Stimulated activated CD8-positive, alpha-beta memory T cell treated with anti-CD3 and anti-CD28 coated beads, Interleukin-12 subunit alpha, Interleukin-12 subunit beta, amount 100 ng/mL, for 1 hour (primary cell): Measurements from ENCODE around the gene ITGB6.
"Not testable (repeated sequence)": the region's sequence is repeated elsewhere in the genome, so short reads cannot be mapped to it uniquely, and the experiment has no call there.

Experiments
- DNase-seq: peaks from one replicate; pipeline ENCODE4 v3.0.0-alpha.2; 2020; ENCODE audit warnings: low read depth

The ITGB6 gene

GRCh38 chr2:160139991-160140390, 60.1 kb downstream of the ITGB6 start:
- DNase-seq = no peak

GRCh38 chr2:160139350-160139749, 60.7 kb downstream of the ITGB6 start:
- no peak for DNase-seq

DNA sequence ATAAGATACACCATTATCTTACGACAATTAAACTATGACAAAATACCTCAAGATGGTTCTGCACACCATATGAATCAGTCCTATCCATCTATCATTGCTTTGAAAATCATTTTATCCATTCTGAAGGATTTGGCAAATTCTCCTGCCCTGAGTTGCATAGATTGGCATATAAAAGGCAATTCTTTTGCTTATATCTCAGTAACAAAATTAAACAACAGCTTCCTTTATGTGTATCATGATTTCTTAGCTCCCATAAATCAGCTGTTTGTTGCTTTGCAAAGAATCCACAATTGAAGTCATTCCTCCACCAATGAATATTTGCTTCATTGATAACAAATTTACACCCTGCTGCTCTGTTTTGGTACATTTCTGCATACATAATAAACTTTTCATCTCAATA, 61.7 kb downstream of the ITGB6 start:
- no peak for DNase-seq

DNA sequence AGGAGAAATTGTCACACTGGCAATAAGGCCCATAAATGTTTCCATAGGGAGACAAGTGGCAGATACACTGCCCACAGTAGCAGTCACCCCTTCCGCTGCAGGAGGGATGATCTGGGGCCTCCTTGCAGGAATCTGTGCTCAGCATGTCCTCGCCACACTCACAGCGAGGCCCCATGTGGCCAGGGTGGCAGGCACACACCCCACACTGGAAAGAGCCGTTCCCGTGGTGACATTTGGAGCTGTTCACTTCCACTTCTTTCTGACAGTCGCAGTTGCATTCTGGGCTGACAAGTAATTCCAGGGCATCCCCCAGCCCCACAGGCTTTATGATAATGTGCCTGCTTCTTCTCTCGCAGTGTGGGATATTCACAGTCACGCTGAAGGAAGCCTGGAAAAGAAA, 62.6 kb downstream of the ITGB6 start:
- DNase-seq = no peak

DNA sequence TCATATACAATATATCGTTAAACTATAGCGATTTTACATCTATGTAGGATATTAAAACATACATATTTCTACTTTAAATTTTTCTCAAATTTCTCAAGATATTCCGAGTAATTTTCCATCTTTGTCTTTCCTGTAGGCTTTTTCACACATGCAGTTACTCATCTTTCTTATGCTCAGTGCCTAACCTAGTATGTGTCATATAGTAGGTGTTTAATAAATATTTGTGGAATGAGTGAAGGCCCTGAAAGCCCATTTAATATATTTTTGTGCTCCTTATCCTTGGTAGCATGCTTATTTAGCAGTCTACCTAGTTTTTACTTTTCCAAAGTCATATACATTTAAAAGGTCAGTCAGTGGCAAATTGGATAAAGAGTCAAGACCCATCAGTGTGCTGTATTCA, 67.3 kb downstream of the ITGB6 start:
- DNase-seq = no peak

GRCh38 chr2:160126756-160127155, 73.3 kb downstream of the ITGB6 start:
- DNase-seq = no peak

GRCh38 chr2:160126315-160126714, 73.8 kb downstream of the ITGB6 start:
- DNase-seq = no peak

GRCh38 chr2:160125828-160126227, 74.2 kb downstream of the ITGB6 start:
- no peak for DNase-seq

GRCh38 chr2:160125366-160125765, 74.7 kb downstream of the ITGB6 start:
- DNase-seq = no peak

GRCh38 chr2:160124571-160124970, 75.5 kb downstream of the ITGB6 start:
- no peak for DNase-seq

- DNase-seq = not testable (repeated sequence)
Measured at GRCh38 chr2:160114721-160115120, 85.4 kb downstream of the ITGB6 start.

DNA sequence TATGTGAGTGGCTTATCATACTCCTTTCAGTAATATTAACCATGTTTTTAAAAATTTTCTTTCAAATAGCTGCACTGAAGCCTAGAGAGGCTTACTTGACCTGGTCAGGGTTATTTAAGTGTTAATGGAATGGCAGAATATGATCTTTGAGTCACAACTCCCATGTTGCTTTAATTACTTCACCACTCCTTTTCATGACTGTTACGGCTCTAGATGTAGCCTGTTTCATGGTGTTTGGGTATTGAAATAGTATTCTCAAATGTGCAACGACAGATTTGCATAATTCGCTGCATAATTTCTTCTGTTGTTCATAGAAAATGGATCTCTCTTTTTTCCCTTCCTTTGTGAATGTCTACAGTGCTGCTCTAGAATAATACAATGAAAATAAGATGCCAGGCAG, 86.1 kb downstream of the ITGB6 start:
- no peak for DNase-seq

- DNase-seq = no peak
Measured at GRCh38 chr2:160111951-160112798, 87.9 kb downstream of the ITGB6 start.

- no peak for DNase-seq
Measured at GRCh38 chr2:160110674-160111239, 89.3 kb downstream of the ITGB6 start.

- peak; percentile 18 for DNase-seq
Measured at GRCh38 chr2:160109939-160110673, 90.0 kb downstream of the ITGB6 start.

DNA sequence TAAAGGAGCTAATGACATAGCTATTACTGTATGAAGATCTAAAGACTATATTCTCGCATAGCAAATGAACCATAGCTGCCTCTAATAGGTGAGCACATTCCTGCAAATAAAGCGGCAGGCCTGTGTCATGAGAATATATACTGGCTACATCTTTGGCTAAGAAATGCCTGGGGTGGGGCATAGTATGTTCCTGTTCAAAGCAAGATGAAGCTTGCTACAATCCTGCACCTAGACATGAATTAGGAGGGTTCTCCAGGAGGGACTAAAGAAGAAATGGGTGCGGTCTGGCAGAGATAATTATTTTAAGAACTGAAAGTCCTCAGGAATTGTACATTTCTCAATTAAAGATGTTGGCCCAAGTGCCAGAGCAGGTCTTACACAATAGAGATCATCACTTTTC, 90.8 kb downstream of the ITGB6 start:
- DNase-seq = no peak

DNA sequence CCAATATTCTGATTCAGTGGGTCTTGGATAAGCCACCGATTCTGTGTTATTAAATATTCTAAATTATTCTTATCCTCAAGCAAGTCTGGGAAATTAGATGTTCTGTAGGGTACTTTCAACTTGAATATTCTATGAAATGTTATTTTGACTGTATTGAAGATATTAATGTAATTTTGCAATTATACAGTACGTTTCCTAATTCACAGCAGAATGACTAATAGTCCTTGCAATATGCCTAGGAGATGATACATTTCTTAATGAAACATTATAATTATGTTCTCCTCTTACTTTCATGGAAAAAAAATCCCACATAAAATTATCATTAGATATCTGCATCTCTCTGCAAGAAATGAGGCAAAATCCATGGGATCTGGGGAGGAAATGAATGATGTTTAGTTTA, 91.4 kb downstream of the ITGB6 start:
- no peak for DNase-seq

- no peak for DNase-seq
Measured at GRCh38 chr2:160105366-160105765, 94.7 kb downstream of the ITGB6 start.

- DNase-seq = no peak
Measured at GRCh38 chr2:160104115-160104514, 96.0 kb downstream of the ITGB6 start.

GRCh38 chr2:160097326-160097725, 102.7 kb downstream of the ITGB6 start:
- DNase-seq = no peak

- DNase-seq = no peak
Measured at GRCh38 chr2:160096409-160096808, 103.7 kb downstream of the ITGB6 start.

DNA sequence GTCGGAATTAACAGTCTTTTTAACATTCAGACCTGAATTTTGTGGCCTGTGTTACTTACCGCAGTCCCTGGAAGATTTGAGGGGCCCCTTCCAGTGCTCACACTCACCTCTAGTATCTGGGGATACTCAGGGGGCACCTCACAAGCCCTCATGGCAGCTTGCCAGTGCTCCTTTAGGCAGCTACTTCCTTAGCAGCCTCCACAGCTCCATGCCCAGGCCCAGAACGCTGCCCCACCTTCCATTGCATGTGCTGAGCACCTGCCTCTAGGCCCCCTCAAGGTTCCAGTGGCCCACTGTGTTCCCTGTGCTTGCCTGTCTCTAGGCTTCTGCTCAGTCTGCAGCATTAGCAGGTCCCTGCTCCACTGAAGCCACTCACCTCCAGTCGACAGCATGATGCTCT, 107.6 kb downstream of the ITGB6 start:
- no peak for DNase-seq

DNA sequence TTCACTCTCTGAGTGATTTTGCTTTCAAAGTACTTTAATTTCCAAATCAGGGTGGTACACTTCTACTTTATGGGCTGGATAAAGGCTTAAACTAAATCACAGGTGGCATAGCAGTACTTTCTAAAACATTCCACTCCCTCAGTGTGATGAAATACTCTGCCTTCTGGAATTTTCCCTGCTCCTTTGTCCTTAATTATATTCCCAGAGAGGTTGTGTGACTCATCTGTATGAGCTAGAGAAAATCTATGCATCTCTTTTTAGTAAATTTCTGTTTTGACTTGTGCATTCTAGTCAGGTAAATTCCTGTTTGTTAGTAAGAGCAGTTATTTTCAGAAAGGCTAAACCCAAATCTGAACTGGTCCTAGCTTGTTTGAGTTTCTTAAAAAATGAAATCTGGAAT, 108.7 kb downstream of the ITGB6 start:
- no peak for DNase-seq
